Right lobe of liver (tissue), 6 donors: Measurements from ENCODE around the gene KCTD13. TPM values are rescaled to one million over a fixed set of nuclear protein-coding genes. Genes with fewer than 3 reads are reported as not detected.
"Not testable (repeated sequence)": the region's sequence is repeated elsewhere in the genome, so short reads cannot be mapped to it uniquely, and the experiment has no call there.

ENCODE experiments used
- ATAC-seq, 4 donors: fragments of 200-7000 bp; cut with Tn5 transposase; one replicate each; pipeline ENCODE4 v1.9.1; 2020; ENCODE audit warnings: mild to moderate bottlenecking in 4 of 4, moderate library complexity in 4 of 4
- DNase-seq, 3 donors: peaks; one replicate each; pipeline ENCODE4 v3.0.0-alpha.2; 2020
- H3K27ac ChIP-seq, 3 donors: fragments of 200-600 bp; one replicate each; pipeline ENCODE4 v1.8.0; 2022
- H3K27me3 ChIP-seq, 2 donors: fragments of 200-600 bp; one replicate each; pipeline ENCODE4 v1.8.0; 2022
- H3K36me3 ChIP-seq, 4 donors: fragments of 200-600 bp; sonication (generic) in 1 of 4; one replicate each; pipeline versions ENCODE4 v1.5.1 to v1.8.0; 2017 to 2022; ENCODE audit warnings: control low read depth in 1 of 4
- H3K4me1 ChIP-seq, 4 donors: fragments of 200-600 bp; sonication (generic) in 1 of 4; one replicate each; pipeline versions ENCODE4 v1.5.1 to v1.8.0; 2017 to 2022; ENCODE audit warnings: control low read depth in 1 of 4
- H3K4me3 ChIP-seq, 3 donors: fragments of 200-600 bp; one replicate each; pipeline ENCODE4 v1.8.0; 2022
- H3K9me3 ChIP-seq, 4 donors: fragments of 200-600 bp; sonication (generic) in 1 of 4; one replicate each; pipeline versions ENCODE4 v1.5.1 to v1.8.0; 2017 to 2022; ENCODE audit warnings: control low read depth in 1 of 4
- CTCF ChIP-seq, 4 donors: fragments of 200-600 bp in 3 of 4; fragments of 450-650 bp in 1 of 4; IDR thresholded peaks; one replicate each; pipeline versions ENCODE4 v1.5.1 to v1.8.0; 2016 to 2022; ENCODE audit warnings: antibody characterized with exemption in 4 of 4, mild to moderate bottlenecking in 2 of 4
- POLR2A ChIP-seq: fragments of 450-650 bp; IDR thresholded peaks from one replicate; pipeline ENCODE4 v1.6.1; 2017; ENCODE audit warnings: antibody characterized with exemption, mild to moderate bottlenecking
- WGBS: methylation state at CpG from one replicate; pipeline ENCODE4 v1.1.6; 2018; ENCODE audit warnings: low coverage, low lambda C conversion rate; ENCODE audit not compliant: insufficient coverage; ENCODE audit errors: missing lambda C conversion rate; 5-methylcytosine and 5-hydroxymethylcytosine counted together
- intact Hi-C, 2 donors: fragments of 100-400 bp; cut with DNase I; formaldehyde crosslinking; loops; one replicate each; pipeline versions ENCODE4 v1.11.2 to v1.14.1; 2022
- total RNA-seq, 6 experiments: library from RNA; depleted of rRNA in 2 of 6; stranded (reverse); fragments of >200 nt in 2 of 6; fragmentation: NEBNext Ultra II Directional in 3 of 6; extraction: Animal tissue kit (Norgen Biotek cat#: 25700) in 3 of 6; gene quantifications; one replicate each; pipeline versions ENCODE4 v1.1.0 to v1.2.4, GENCODE V29; 2016 to 2023
- donor health status: DM: no; HTN: yes; CAD: no.
- donor health status: DM: no; HTN: no; CAD: no.
- donor health status: DM: no; HTN: no; CAD: no.
- donor health status: DM: no; HTN: yes; CAD: no.
- donor health status: DM: no; HTN: yes; CAD: no.

The KCTD13 gene
- total RNA-seq, 6 experiments from 2014 or later = 5.4 to 13.5 (median 7.2) TPM

GRCh38 chr16:29950806-29951461, 24.9 kb upstream of the KCTD13 start:
- no peak for DNase-seq
- intact Hi-C loops = no loop called here
- no peaks in the 10 kb centered on the region for H3K9me3 ChIP-seq
- ATAC-seq = no peak
- no peaks in the 10 kb centered on the region for H3K27me3 ChIP-seq
- 80% methylated on average over 2 of the region's 4 CpGs for WGBS
- TF ChIP-seq POLR2A = no peak
- TF ChIP-seq CTCF (IDR thresholded peaks at IDR 0.05) = no peak
- H3K27ac ChIP-seq = no peak overlapping the region
- no peak overlapping the region for H3K4me3 ChIP-seq
- H3K4me1 ChIP-seq = no peaks in the 10 kb centered on the region
- H3K36me3 ChIP-seq = no peaks in the 10 kb centered on the region

- WGBS = 57% methylated on average over 2 of the region's 2 CpGs
- DNase-seq (no peak), ATAC-seq (no peak)
- H3K4me3 ChIP-seq = no peak overlapping the region
- no peaks in the 10 kb centered on the region for H3K9me3 ChIP-seq
- H3K4me1 ChIP-seq = no peaks in the 10 kb centered on the region
- intact Hi-C loops = no loop called here
- H3K36me3 ChIP-seq = no peaks in the 10 kb centered on the region
- no peaks in the 10 kb centered on the region for H3K27me3 ChIP-seq
- TF ChIP-seq CTCF (IDR thresholded peaks at IDR 0.05) (no peak), POLR2A (no peak)
- H3K27ac ChIP-seq = no peak overlapping the region
Observed at GRCh38 chr16:29947897-29948296, 21.9 kb upstream of the KCTD13 start.

- no peaks in the 10 kb centered on the region for H3K9me3 ChIP-seq
- ATAC-seq (peak in 2 of 4 donors; percentile 35 to 78), DNase-seq (no peak)
- H3K36me3 ChIP-seq = no peaks in the 10 kb centered on the region
- H3K4me3 ChIP-seq = no peak overlapping the region
- TF ChIP-seq POLR2A (no peak), CTCF (IDR thresholded peaks at IDR 0.05) (no peak)
- intact Hi-C loops = no loop called here
- no peaks in the 10 kb centered on the region for H3K4me1 ChIP-seq
- H3K27me3 ChIP-seq = no peaks in the 10 kb centered on the region
- H3K27ac ChIP-seq = no peak overlapping the region
- 74% methylated on average over 11 of the region's 11 CpGs for WGBS
Observed at GRCh38 chr16:29943846-29944799, 18.1 kb upstream of the KCTD13 start.

GRCh38 chr16:29940656-29941055, 14.6 kb upstream of the KCTD13 start:
- no peak overlapping the region for H3K27ac ChIP-seq
- H3K4me3 ChIP-seq = no peak overlapping the region
- no peaks in the 10 kb centered on the region for H3K36me3 ChIP-seq
- no peak for ATAC-seq
- H3K27me3 ChIP-seq = no peaks in the 10 kb centered on the region
- WGBS = 67% methylated on average over 1 of the region's 4 CpGs
- H3K9me3 ChIP-seq = no peaks in the 10 kb centered on the region
- no peak for TF ChIP-seq CTCF (IDR thresholded peaks at IDR 0.05)
- no peak for TF ChIP-seq POLR2A
- no peak for DNase-seq
- intact Hi-C loops = no loop called here
- H3K4me1 ChIP-seq = no peaks in the 10 kb centered on the region

- H3K4me3 ChIP-seq, DNase-seq, ATAC-seq, intact Hi-C loops, H3K4me1 ChIP-seq, H3K27ac ChIP-seq, H3K36me3 ChIP-seq, H3K9me3 ChIP-seq, H3K27me3 ChIP-seq: not testable (repeated sequence)
- 81% methylated on average over 2 of the region's 2 CpGs for WGBS
Observed at GRCh38 chr16:29931750-29932149, 5.7 kb upstream of the KCTD13 start.
